HepG2 (cell line): ENCODE results near the gene PIM3. TPM values are rescaled to one million over a fixed set of nuclear protein-coding genes. Genes with fewer than 3 reads are reported as not detected.
A peak's percentile ranks its signal among the peaks of the same experiment; 100 is the strongest.

Source experiments
- ATAD3A ChIP-seq: sonication (generic); formaldehyde crosslinking; IDR thresholded peaks from 2 replicates; pipeline ENCODE4 v1.4.0; 2020; ENCODE audit warnings: missing genetic modification reagents
- GABPB1 ChIP-seq: IDR thresholded peaks from 2 replicates; pipeline ENCODE4 v1.6.1; 2016; ENCODE audit warnings: mild to moderate bottlenecking, missing genetic modification reagents, moderate library complexity, missing compliant biosample characterization
- HIC2 ChIP-seq: sonication (generic); formaldehyde crosslinking; IDR thresholded peaks from 2 replicates; pipeline ENCODE4 v1.9.0; 2022; ENCODE audit warnings: low read depth, missing genetic modification reagents
- HIVEP1 ChIP-seq: sonication (generic); formaldehyde crosslinking; IDR thresholded peaks from 2 replicates; pipeline ENCODE4 v1.4.0; 2020; ENCODE audit warnings: mild to moderate bottlenecking, missing genetic modification reagents
- MLLT10 ChIP-seq: sonication (generic); formaldehyde crosslinking; IDR thresholded peaks from 2 replicates; pipeline ENCODE4 v1.4.0; 2020; ENCODE audit warnings: missing genetic modification reagents
- SPEN ChIP-seq: sonication (generic); formaldehyde crosslinking; IDR thresholded peaks from 2 replicates; pipeline ENCODE4 v1.5.1; 2020; ENCODE audit warnings: low read depth, mild to moderate bottlenecking, missing genetic modification reagents
- SSRP1 ChIP-seq: IDR thresholded peaks from 2 replicates; pipeline ENCODE4 v1.6.1; 2016; ENCODE audit warnings: control low read depth
- ZBTB40 ChIP-seq, 2 experiments: fragments of 450-650 bp in 1 of 2; sonication (generic) in 1 of 2; formaldehyde crosslinking in 1 of 2; IDR thresholded peaks; 2 replicates each; pipeline versions ENCODE4 v1.6.1 to v1.8.0; 2016 to 2022; ENCODE audit warnings: antibody characterized with exemption in 1 of 2, mild to moderate bottlenecking in 1 of 2, missing genetic modification reagents in 1 of 2
- ZFP62 ChIP-seq: sonication (generic); formaldehyde crosslinking; IDR thresholded peaks from 2 replicates; pipeline ENCODE4 v1.4.0; 2020; ENCODE audit warnings: missing genetic modification reagents
- ZNF232 ChIP-seq: sonication (generic); formaldehyde crosslinking; IDR thresholded peaks from 2 replicates; pipeline ENCODE4 v1.4.0; 2020; ENCODE audit warnings: missing genetic modification reagents, borderline replicate concordance
- ZNF329 ChIP-seq: sonication (generic); formaldehyde crosslinking; IDR thresholded peaks from 2 replicates; pipeline ENCODE4 v1.9.0; 2021; ENCODE audit warnings: low read depth, mild to moderate bottlenecking, missing genetic modification reagents
- ZNF451 ChIP-seq: sonication (generic); formaldehyde crosslinking; IDR thresholded peaks from 2 replicates; pipeline ENCODE4 v1.5.0; 2020; ENCODE audit warnings: mild to moderate bottlenecking, missing genetic modification reagents
- ZNF598 ChIP-seq: sonication (generic); formaldehyde crosslinking; IDR thresholded peaks from 2 replicates; pipeline ENCODE4 v1.5.1; 2020; ENCODE audit warnings: mild to moderate bottlenecking, missing genetic modification reagents, borderline replicate concordance
- polyA plus RNA-seq, 8 experiments: library from polyadenylated mRNA; depleted of rRNA in 3 of 8; stranded (reverse) in 7 of 8; unstranded in 1 of 8; fragments of >200 nt; fragmentation: Illumina TruSeq in 4 of 8; extraction: Trizol in 4 of 8; gene quantifications; 2 replicates each; pipeline versions ENCODE4 v1.2.1 to v1.2.3, GENCODE V29; 2011 to 2016; ENCODE audit warnings: low read depth in 4 of 8, missing spikeins in 1 of 8, mixed read lengths in 1 of 8; ENCODE audit not compliant: insufficient read depth in 1 of 8
- total RNA-seq, 5 experiments: library from RNA; depleted of rRNA; stranded (reverse); fragments of >200 nt; fragmentation: Illumina TruSeq; extraction: Trizol; gene quantifications; 2 replicates each; pipeline ENCODE4 v1.2.3, GENCODE V29; 2016; ENCODE audit warnings: low read depth in 1 of 5
- TF ChIP-seq, protein P1 (sequence below): sonication (generic); formaldehyde crosslinking; IDR thresholded peaks from 2 replicates; pipeline ENCODE4 v1.5.0; 2020; ENCODE audit warnings: missing genetic modification reagents
- TF ChIP-seq, protein P2 (sequence below): sonication (generic); formaldehyde crosslinking; IDR thresholded peaks from 2 replicates; pipeline ENCODE4 v1.5.0; 2020; ENCODE audit warnings: missing genetic modification reagents, mild to moderate bottlenecking, borderline replicate concordance
- TF ChIP-seq, protein P3 (sequence below): sonication (generic); formaldehyde crosslinking; IDR thresholded peaks from 2 replicates; pipeline ENCODE4 v1.4.0; 2020; ENCODE audit warnings: missing genetic modification reagents; ENCODE audit errors: not compliant biosample characterization

PIM3 gene
- total and polyA plus RNA-seq, 2 of the 13 experiments (the other 11 are each of a cell fraction or from before 2014, with no cell fraction given), result 21.6 to 31.2 TPM

DNA sequence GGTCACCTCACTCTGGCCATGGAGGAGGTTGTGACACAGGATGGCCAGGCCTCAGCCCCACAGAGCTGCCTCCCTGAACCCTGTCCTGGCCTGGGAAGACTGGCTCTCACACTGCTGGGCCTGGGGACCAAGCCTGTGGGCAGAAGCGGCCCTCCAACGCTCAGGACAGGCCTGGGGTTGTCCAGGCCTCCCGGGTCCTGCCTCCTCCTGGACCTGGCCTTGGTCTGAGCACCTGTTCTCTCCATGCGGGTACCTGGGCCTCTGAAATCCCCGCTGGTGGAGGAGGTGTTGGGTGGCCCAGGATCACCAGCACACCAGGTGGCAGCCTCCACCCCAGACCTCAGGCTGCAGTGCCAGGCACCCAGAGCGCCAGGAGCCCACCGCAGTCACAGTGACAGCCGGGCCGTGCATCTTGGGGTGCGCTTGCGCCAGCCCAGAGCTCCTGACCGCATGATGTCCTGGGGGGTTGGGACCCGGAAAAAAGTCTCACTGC is 16.1 kb upstream of the PIM3 start (continued):
- TF ChIP-seq, protein P1, sequence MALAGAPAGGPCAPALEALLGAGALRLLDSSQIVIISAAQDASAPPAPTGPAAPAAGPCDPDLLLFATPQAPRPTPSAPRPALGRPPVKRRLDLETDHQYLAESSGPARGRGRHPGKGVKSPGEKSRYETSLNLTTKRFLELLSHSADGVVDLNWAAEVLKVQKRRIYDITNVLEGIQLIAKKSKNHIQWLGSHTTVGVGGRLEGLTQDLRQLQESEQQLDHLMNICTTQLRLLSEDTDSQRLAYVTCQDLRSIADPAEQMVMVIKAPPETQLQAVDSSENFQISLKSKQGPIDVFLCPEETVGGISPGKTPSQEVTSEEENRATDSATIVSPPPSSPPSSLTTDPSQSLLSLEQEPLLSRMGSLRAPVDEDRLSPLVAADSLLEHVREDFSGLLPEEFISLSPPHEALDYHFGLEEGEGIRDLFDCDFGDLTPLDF, result no peak
- TF ChIP-seq ZNF451 (peak; percentile 55; the same call in 1 of the 2 replicates), GABPB1 (peak; percentile 3; the same call in 1 of the 2 replicates), ZNF598 (no peak), MLLT10 (CRISPR knock-in tag) (no peak), ATAD3A (CRISPR knock-in tag) (no peak), SSRP1 (CRISPR knock-in tag) (no peak), HIC2 (CRISPR knock-in tag) (peak; percentile 62; the same call in 1 of the 2 replicates), SPEN (CRISPR knock-in tag) (peak; percentile 62; the same call in 1 of the 2 replicates), ZBTB40 (IDR thresholded peaks at IDR 0.05) (no peak), ZBTB40 (CRISPR knock-in tag; IDR thresholded peaks at IDR 0.05) (no peak), ZNF329 (CRISPR knock-in tag) (no peak), ZFP62 (CRISPR knock-in tag) (no peak), HIVEP1 (CRISPR knock-in tag) (no peak), ZNF232 (no peak)
- TF ChIP-seq, protein P2, sequence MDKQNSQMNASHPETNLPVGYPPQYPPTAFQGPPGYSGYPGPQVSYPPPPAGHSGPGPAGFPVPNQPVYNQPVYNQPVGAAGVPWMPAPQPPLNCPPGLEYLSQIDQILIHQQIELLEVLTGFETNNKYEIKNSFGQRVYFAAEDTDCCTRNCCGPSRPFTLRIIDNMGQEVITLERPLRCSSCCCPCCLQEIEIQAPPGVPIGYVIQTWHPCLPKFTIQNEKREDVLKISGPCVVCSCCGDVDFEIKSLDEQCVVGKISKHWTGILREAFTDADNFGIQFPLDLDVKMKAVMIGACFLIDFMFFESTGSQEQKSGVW (CRISPR knock-in tag), result no peak
- TF ChIP-seq, protein P3, sequence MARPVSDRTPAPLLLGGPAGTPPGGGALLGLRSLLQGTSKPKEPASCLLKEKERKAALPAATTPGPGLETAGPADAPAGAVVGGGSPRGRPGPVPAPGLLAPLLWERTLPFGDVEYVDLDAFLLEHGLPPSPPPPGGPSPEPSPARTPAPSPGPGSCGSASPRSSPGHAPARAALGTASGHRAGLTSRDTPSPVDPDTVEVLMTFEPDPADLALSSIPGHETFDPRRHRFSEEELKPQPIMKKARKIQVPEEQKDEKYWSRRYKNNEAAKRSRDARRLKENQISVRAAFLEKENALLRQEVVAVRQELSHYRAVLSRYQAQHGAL, result no peak
